ENCODE measurements around the gene PITPNC1.
"Not testable (repeated sequence)": the region's sequence is repeated elsewhere in the genome, so short reads cannot be mapped to it uniquely, and the experiment has no call there.

Gene PITPNC1

GRCh38 chr17:67366193-67367157 lies 10.6 kb upstream of the PITPNC1 start, which contains the start of gene PSMD12:
PSMD12 (minus strand) TSS chr17:67366577; CDS start chr17:67366519, 58 bp downstream.
- DNase-seq (ENCODE audit: low read depth in 1 of 2, low spot score in 1 of 2), result peak; percentile 87 to 91

- DNase-seq (ENCODE audit: low read depth in 1 of 2, low spot score in 1 of 2), result no peak
These were observed 7.4 kb upstream of the PITPNC1 start for GRCh38 chr17:67369676-67370075.

- DNase-seq (ENCODE audit: low read depth in 1 of 2, low spot score in 1 of 2), result no peak
These were observed 4.3 kb upstream of the PITPNC1 start for GRCh38 chr17:67372751-67373150.

GRCh38 chr17:67374329-67375053 lies 2.6 kb upstream of the PITPNC1 start:
- peak; percentile 78 to 84 for DNase-seq (ENCODE audit: low read depth in 1 of 2, low spot score in 1 of 2)

- no peak for DNase-seq (ENCODE audit: low read depth in 1 of 2, low spot score in 1 of 2)
These were observed 2.0 kb upstream of the PITPNC1 start for GRCh38 chr17:67375054-67375427.

- DNase-seq (ENCODE audit: low read depth in 1 of 2, low spot score in 1 of 2), result no peak
These were observed 1.4 kb upstream of the PITPNC1 start for GRCh38 chr17:67375716-67376115.

GRCh38 chr17:67376415-67376736 lies 705 bp upstream of the PITPNC1 start:
- no peak for DNase-seq (ENCODE audit: low read depth in 1 of 2, low spot score in 1 of 2)

- peak; percentile 35 to 48 for DNase-seq (ENCODE audit: low read depth in 1 of 2, low spot score in 1 of 2)
These were observed 690 bp downstream of the PITPNC1 start for GRCh38 chr17:67377488-67378453.

- DNase-seq (ENCODE audit: low read depth in 1 of 2, low spot score in 1 of 2), result peak; percentile 53 to 74
These were observed 1.6 kb downstream of the PITPNC1 start for GRCh38 chr17:67378454-67379250.

GRCh38 chr17:67379251-67379630 lies 2.2 kb downstream of the PITPNC1 start:
- no peak for DNase-seq (ENCODE audit: low read depth in 1 of 2, low spot score in 1 of 2)

GRCh38 chr17:67381929-67382257 lies 4.8 kb downstream of the PITPNC1 start:
- no peak for DNase-seq (ENCODE audit: low read depth in 1 of 2, low spot score in 1 of 2)

- DNase-seq (ENCODE audit: low read depth in 1 of 2, low spot score in 1 of 2), result no peak
These were observed 8.3 kb downstream of the PITPNC1 start for GRCh38 chr17:67385122-67385988.

- DNase-seq (ENCODE audit: low read depth in 1 of 2, low spot score in 1 of 2), result peak; percentile 38 to 46
These were observed 10.0 kb downstream of the PITPNC1 start for GRCh38 chr17:67386965-67387551.

GRCh38 chr17:67388536-67388935 lies 11.5 kb downstream of the PITPNC1 start:
- not testable (repeated sequence) for DNase-seq (ENCODE audit: low read depth in 1 of 2, low spot score in 1 of 2)

- no peak for DNase-seq (ENCODE audit: low read depth in 1 of 2, low spot score in 1 of 2)
These were observed 11.9 kb downstream of the PITPNC1 start for GRCh38 chr17:67388986-67389385.

- no peak for DNase-seq (ENCODE audit: low read depth in 1 of 2, low spot score in 1 of 2)
These were observed 13.0 kb downstream of the PITPNC1 start for GRCh38 chr17:67390006-67390645.

- peak in 1 of 2 donors; percentile 41 for DNase-seq (ENCODE audit: low read depth in 1 of 2, low spot score in 1 of 2)
These were observed 13.7 kb downstream of the PITPNC1 start for GRCh38 chr17:67390646-67391361.

- DNase-seq (ENCODE audit: low read depth in 1 of 2, low spot score in 1 of 2), result no peak
These were observed 15.0 kb downstream of the PITPNC1 start for GRCh38 chr17:67392111-67392510.
